Panc1 (cell line): Measurements from ENCODE around the gene MZB1. TPM values are rescaled to one million over a fixed set of nuclear protein-coding genes. Genes with fewer than 3 reads are reported as not detected.

Experiments used
- ATAC-seq: fragments of 200-7000 bp; cut with Tn5 transposase; 2 replicates; pipeline ENCODE4 v1.9.1; 2020; ENCODE audit warnings: mild to moderate bottlenecking, moderate library complexity
- BruUV-seq: library from RNA; stranded (reverse); fragments of 400-500 nt; replicated peaks from 2 replicates; lab custom pipeline; 2021; lab: Mats Ljungman, UMichigan
- CTCF ChIA-PET: fragments of 300-600 bp; sonication (Branson Sonifier 250); formaldehyde crosslinking; loops from one replicate; lab custom pipeline; 2022; ENCODE audit warnings: antibody characterized with exemption; lab: Charles Lee
- POLR2A ChIA-PET: fragments of 300-600 bp; sonication (Branson Sonifier 250); formaldehyde crosslinking; loops from one replicate; lab custom pipeline; 2022; ENCODE audit warnings: antibody characterized with exemption; lab: Charles Lee
- DNase-seq: peaks from one replicate; pipeline ENCODE4 v3.0.0-alpha.2; 2010; ENCODE audit warnings: low read depth, low spot score
- H3K27ac ChIP-seq: 2 replicates; pipeline ENCODE4 v1.5.1; 2011; ENCODE audit warnings: mild to moderate bottlenecking, low read length, inconsistent platforms
- H3K27me3 ChIP-seq: fragments of 200-500 bp; sonication (Bioruptor generic); 2 replicates; pipeline ENCODE4 v1.6.0; 2014; ENCODE audit warnings: low read length, inconsistent platforms; ENCODE audit not compliant: control insufficient read depth, insufficient read depth
- H3K36me3 ChIP-seq: fragments of 200-500 bp; sonication (Bioruptor generic); 2 replicates; pipeline ENCODE4 v1.5.1; 2014; ENCODE audit warnings: inconsistent platforms, mild to moderate bottlenecking, low read length, moderate library complexity; ENCODE audit not compliant: control insufficient read depth, insufficient read depth
- H3K4me1 ChIP-seq: 2 replicates; pipeline ENCODE4 v1.5.1; 2011; ENCODE audit warnings: inconsistent platforms, mild to moderate bottlenecking, low read length, moderate library complexity; ENCODE audit not compliant: control insufficient read depth, insufficient read depth
- H3K4me3 ChIP-seq, 2 experiments: 2 replicates each; pipeline ENCODE4 v1.5.1; 2011 to 2012; ENCODE audit warnings: low read depth in 2 of 2, low read length in 2 of 2, mild to moderate bottlenecking in 2 of 2, inconsistent platforms in 1 of 2, moderate library complexity in 1 of 2
- H3K9me3 ChIP-seq: fragments of 200-500 bp; sonication (Bioruptor generic); 2 replicates; pipeline ENCODE4 v1.5.1; 2014; ENCODE audit warnings: low read depth, mild to moderate bottlenecking, inconsistent platforms, low read length, moderate library complexity; ENCODE audit not compliant: control insufficient read depth, insufficient read depth
- CTCF ChIP-seq: fragments of 450-650 bp; IDR thresholded peaks from 2 replicates; pipeline ENCODE4 v1.5.1; 2017; ENCODE audit warnings: mild to moderate bottlenecking
- POLR2AphosphoS5 ChIP-seq: IDR thresholded peaks from 2 replicates; pipeline ENCODE4 v1.6.1; 2012; ENCODE audit warnings: mild to moderate bottlenecking, low read depth, low read length, moderate library complexity
- REST ChIP-seq, 2 experiments: IDR thresholded peaks; 2 replicates each; pipeline ENCODE4 v1.6.1; 2011 to 2012; ENCODE audit warnings: low read depth in 2 of 2, control low read depth in 1 of 2, low read length in 1 of 2, mild to moderate bottlenecking in 1 of 2, moderate library complexity in 1 of 2; ENCODE audit not compliant: insufficient read depth in 1 of 2
- SIN3A ChIP-seq: IDR thresholded peaks from 2 replicates; pipeline ENCODE4 v1.6.1; 2012; ENCODE audit warnings: low read depth, mild to moderate bottlenecking, low read length, moderate library complexity, borderline replicate concordance; ENCODE audit not compliant: insufficient read depth
- TCF7L2 ChIP-seq: IDR thresholded peaks from 2 replicates; pipeline ENCODE4 v1.6.1; 2011; ENCODE audit warnings: mild to moderate bottlenecking, low read depth, low read length, inconsistent platforms
- in situ Hi-C: cut with HindIII; loops from 2 replicates; pipeline ENCODE4 v1.10.0; 2016; ENCODE audit warnings: low sequenced_read_pairs, low pct_unique_long_range_greater_than_20kb
- intact Hi-C: fragments of 100-400 bp; cut with micrococcal nuclease; formaldehyde crosslinking; loops from one replicate; pipeline ENCODE4 v1.10.0; 2022; ENCODE audit not compliant: unreplicated experiment
- total RNA-seq: library from RNA; stranded (reverse); gene quantifications from one replicate; pipeline ENCODE4 v1.2.1, GENCODE V29; 2021; ENCODE audit not compliant: unreplicated experiment

Gene MZB1
- total RNA-seq, 1 experiment from 2014 or later, result 0.49 TPM

DNA sequence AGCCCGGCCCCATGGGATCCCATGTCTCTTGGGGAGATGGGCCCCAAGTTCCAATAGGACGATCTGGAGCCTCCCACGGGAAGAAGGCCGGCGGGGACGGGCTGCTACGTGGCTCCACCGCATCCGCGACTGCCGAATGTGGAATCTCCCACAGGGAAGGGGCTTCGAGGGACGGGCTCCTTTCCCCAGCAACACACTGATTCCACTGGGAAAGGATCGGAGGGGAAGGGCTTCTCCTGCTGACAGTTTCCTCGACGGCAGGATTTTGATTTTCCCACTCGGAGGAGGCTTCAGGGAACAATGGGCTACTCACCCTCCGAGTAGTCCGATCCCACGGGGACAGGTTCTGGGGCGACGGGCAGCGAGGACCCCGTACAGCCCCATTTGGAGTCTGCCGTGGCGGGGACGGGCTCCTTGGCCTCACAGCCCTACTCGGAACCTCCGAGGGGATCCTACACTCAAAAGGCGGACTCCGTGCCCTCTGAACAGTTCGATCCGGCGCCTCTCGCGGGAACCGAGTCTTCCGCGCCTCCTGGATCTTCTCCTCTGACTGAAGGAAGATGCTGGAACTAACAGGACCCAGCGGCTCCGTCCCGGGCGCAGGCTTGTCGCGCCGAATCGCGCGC is 3.9 kb upstream of the MZB1 start:
- H3K27me3 ChIP-seq, result no peaks in the 10 kb centered on the region
- peak overlapping the region; percentile 85 for H3K27ac ChIP-seq
- intact Hi-C loops (loop anchor here (10.0 kb wide), 1 partner anchor 109 kb away; no protein-coding TSS in a partner anchor), in situ Hi-C loops (no loop called here)
- H3K4me3 ChIP-seq, result peak overlapping the region; percentile 62 to 75
- POLR2A ChIA-PET, result no interaction called here
- no peak for ATAC-seq
- H3K4me1 ChIP-seq, result peaks cover 27% of the 10 kb centered on the region
- H3K9me3 ChIP-seq, result no peaks in the 10 kb centered on the region
- DNase-seq, result no peak
- peaks cover 2% of the 10 kb centered on the region; the same call in 1 of the 2 replicates for H3K36me3 ChIP-seq
- CTCF ChIA-PET, result no interaction called here
- no peak for TF ChIP-seq TCF7L2
- no peak for TF ChIP-seq POLR2AphosphoS5
- no peak for TF ChIP-seq REST (IDR thresholded peaks at IDR 0.05; ENCODE audit: insufficient read depth in 1 of 2, low read depth in 2 of 2, low read length in 1 of 2)
- TF ChIP-seq CTCF, result no peak
- TF ChIP-seq SIN3A, result no peak
- BruUV-seq, result no TSS peak

GRCh38 chr5:139392678-139393496 is 3.2 kb upstream of the MZB1 start:
- Histone ChIP-seq H3K36me3 (peaks cover 2% of the 10 kb centered on the region; the same call in 1 of the 2 replicates), H3K27me3 (no peaks in the 10 kb centered on the region), H3K4me1 (peaks cover 27% of the 10 kb centered on the region), H3K9me3 (no peaks in the 10 kb centered on the region), H3K27ac (peak overlapping the region; percentile 85), H3K4me3 (peak overlapping the region; percentile 62 to 75)
- TSS peak; percentile 71 for BruUV-seq
- ChIA-PET CTCF (no interaction called here), POLR2A (no interaction called here)
- in situ Hi-C loops, result no loop called here
- TF ChIP-seq REST (IDR thresholded peaks at IDR 0.05; ENCODE audit: insufficient read depth in 1 of 2, low read depth in 2 of 2, low read length in 1 of 2) (no peak; a peak in 1 of 4 replicates), SIN3A (peak; percentile 76; the same call in 1 of the 2 replicates), TCF7L2 (no peak), CTCF (peak; percentile 97), POLR2AphosphoS5 (peak; percentile 11; the same call in 1 of the 2 replicates)
- peak; percentile 52 for DNase-seq
- intact Hi-C loops, result loop anchor here (10.0 kb wide), 1 partner anchor 108 kb away; no protein-coding TSS in a partner anchor
- ATAC-seq, result peak; percentile 89
